ENCODE measurements around the gene REPS2.

- no peak for TF ChIP-seq CTCF (IDR thresholded peaks at IDR 0.05)
- TF ChIP-seq POLR2A (IDR thresholded peaks at IDR 0.05), result no peak
Observed at GRCh38 chrX:17062065-17062464, 115.6 kb downstream of the REPS2 start.

All from body of pancreas (tissue), 4 donors.